Tibial nerve (tissue), 4 donors: Measurements from ENCODE around the gene CTDSP2.

ENCODE experiments used
- EP300 ChIP-seq, 2 donors: sonication (generic); formaldehyde crosslinking; IDR thresholded peaks; one replicate each; pipeline ENCODE4 v1.6.1; 2017; ENCODE audit warnings: antibody characterized with exemption in 2 of 2, mild to moderate bottlenecking in 1 of 2
- TF ChIP-seq, protein P1 (sequence below), 5 experiments: fragments of 200-600 bp in 3 of 5; fragments of 450-650 bp in 2 of 5; sonication (generic) in 3 of 5; IDR thresholded peaks; one replicate each; pipeline ENCODE4 v1.5.1; 2016 to 2019; ENCODE audit warnings: antibody characterized with exemption in 5 of 5, mild to moderate bottlenecking in 3 of 5, moderate library complexity in 2 of 5

DNA sequence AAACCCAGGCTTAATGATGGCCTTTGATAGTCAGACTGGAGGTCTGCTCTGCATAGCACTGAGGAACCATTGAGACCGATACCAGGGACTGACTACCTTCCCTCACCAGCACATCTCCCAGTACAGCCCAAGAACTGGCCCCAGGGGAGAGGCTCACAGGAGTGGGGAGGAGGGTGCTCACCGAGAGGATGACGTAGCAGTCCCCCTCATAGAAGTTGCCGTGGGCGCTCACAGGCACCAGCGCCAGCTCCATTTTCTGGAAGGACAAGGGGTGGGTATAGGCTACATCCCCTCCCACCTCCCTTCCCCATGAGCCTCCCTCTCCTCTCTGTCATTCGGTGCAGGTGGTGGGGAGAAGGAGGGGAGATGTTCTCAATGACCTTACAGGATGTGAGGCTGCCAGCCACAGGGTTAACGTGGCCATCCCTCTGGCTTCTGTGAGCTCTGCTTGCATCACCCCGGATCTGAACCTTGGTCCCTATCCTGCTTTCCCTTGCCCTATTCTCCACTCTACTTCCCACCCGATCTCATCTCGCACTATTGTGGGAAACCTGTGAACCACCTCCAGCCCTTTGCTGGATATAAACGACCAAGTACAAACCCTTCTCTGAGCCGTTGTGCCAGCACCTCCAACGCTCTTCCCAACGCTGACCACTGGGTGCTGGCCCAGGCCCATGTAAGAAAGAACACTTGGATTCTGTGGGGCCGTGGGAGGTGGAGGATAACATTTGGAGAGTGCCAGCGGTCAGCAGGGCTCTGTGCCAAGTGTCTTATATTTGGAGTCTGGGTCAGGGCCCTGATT is 32.4 kb downstream of the CTDSP2 start:
- TF ChIP-seq, protein P1, sequence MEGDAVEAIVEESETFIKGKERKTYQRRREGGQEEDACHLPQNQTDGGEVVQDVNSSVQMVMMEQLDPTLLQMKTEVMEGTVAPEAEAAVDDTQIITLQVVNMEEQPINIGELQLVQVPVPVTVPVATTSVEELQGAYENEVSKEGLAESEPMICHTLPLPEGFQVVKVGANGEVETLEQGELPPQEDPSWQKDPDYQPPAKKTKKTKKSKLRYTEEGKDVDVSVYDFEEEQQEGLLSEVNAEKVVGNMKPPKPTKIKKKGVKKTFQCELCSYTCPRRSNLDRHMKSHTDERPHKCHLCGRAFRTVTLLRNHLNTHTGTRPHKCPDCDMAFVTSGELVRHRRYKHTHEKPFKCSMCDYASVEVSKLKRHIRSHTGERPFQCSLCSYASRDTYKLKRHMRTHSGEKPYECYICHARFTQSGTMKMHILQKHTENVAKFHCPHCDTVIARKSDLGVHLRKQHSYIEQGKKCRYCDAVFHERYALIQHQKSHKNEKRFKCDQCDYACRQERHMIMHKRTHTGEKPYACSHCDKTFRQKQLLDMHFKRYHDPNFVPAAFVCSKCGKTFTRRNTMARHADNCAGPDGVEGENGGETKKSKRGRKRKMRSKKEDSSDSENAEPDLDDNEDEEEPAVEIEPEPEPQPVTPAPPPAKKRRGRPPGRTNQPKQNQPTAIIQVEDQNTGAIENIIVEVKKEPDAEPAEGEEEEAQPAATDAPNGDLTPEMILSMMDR (IDR thresholded peaks at IDR 0.05), result peak in 1 of 5 experiments; percentile 10
- TF ChIP-seq EP300 (IDR thresholded peaks at IDR 0.05), result no peak
